Ecto neural progenitor cell (in vitro differentiated cells): ENCODE data around the gene BRD3.

Experiments used
- DNase-seq: peaks from one replicate; pipeline ENCODE4 v3.0.0-alpha.2; 2018; ENCODE audit warnings: low spot score

Gene BRD3

DNA sequence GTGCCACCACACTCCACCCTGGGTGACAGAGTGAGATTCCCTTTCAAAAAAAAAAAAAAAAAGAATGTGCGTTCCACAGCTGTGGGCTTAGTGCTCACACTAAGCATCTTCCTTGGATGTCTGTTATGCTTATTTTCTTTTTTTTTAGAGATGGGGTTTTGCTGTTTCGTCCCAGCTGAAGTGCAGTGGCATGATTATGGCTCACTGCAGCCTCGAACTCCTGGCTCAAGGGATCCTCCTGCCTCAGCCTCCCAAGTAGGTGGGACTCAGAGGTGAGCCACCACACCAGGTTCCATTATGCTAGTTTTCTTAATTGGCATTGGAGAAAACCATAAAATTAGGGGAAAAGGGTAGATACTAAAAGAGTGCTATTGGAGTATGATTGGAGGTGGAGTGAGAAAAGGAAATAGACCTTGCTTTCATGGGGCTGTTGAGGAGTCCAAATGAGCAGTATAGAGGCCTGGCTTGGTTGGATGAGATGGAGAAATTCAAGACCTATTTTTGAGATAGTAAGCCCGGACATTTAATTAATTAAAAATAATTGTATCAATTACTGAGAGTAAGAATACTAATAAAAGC lies 43.5 kb downstream of the BRD3 start:
- no peak for DNase-seq

DNA sequence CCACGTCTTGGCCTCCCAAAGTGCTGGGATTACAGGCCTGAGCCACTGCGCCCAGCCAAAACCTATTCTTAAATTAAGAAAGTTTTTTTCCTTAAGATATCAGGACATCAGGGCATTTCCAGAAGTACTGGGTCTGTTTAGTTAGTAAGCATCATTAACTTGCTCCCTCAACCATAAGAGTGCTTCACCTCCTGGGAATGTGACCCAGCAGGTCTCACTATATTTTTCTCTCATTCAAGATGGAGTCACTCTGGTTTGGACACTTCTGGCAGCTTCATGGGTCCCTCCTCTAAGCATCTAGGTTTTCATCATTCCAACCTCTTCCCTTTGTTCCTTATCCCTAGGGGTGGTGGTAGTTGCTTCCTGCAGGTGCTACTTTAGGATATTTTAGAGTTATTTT lies 52.9 kb downstream of the BRD3 start:
- no peak for DNase-seq

DNA sequence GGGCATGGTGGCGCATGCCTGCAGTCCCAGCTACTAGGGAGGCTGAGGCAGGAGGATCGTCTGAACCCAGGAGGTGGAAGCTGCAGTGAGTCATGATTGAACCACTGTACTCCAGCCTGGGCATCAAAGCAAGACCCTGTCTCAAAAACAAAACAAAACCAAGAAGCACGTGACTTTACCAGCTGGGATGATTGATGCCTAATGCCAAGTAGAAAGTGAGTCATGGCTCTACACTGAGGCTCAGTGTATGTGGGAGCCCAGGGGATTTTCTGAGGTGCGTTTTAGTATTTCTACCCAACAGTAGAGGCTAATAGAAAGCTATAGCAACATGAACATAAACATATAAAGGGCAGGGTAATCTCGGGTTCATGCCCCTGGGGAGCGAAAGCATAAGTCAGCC lies 56.4 kb downstream of the BRD3 start:
- DNase-seq: no peak

DNA sequence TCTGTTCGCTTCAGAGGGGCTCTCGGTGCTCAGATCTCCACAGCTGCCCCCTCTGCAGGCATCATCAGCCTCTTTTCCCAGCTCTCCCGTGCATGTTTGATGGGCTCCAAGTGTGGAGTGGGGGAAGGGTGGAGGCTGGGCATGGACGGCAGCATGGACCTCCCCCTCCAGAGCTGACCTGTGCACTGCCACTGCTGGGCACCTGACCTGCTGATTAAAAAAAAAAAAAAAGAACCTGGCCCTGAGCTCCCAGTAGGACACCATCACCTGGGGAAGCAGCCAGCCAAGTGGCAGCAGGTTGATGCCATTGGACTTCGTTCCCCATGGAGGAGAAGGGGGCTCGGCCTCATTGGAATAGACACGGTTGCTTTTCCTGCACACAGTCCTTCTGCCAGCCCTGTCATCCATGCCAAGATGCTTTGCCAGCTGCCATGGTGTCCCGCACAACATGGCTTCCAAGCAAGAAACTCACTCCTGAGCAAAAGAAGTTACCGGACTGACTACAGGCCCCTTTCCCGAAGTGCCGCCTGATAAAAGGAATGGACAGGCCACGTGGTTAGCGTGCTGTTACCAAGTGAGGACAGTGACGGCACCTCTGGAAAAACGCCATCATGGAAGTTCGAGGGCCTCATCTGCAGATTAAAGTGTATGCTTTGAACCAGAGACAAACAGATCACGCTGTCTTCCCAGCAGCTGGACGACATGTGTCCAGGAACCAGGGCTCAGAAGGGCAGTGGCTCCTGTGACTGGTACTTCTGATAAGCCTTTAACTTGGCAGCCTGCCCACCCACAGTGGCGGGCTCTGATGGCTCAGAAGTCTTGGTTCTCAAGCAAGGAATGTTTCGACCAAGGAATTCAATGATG lies 57.3 kb downstream of the BRD3 start:
- DNase-seq: no peak

DNA sequence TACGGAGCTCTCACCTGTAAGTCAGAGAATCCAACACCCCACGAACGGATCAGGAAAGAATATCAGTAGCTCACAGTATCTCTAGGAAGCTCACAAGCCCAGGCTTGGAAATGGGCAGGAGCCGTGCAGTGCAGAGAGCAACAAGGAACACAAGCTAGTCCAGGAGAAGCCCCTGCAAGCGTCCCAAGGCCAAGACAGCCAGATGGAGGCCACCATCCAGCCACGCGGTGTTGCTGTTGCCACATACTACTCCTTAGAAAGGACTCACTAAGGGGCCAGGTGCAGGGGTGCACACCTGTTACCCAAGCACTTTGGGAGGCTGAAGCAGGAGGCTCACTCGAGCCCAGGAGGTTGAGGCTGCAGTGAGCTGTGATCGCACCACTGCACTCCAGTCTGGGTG lies 60.3 kb downstream of the BRD3 start:
- DNase-seq: no peak

DNA sequence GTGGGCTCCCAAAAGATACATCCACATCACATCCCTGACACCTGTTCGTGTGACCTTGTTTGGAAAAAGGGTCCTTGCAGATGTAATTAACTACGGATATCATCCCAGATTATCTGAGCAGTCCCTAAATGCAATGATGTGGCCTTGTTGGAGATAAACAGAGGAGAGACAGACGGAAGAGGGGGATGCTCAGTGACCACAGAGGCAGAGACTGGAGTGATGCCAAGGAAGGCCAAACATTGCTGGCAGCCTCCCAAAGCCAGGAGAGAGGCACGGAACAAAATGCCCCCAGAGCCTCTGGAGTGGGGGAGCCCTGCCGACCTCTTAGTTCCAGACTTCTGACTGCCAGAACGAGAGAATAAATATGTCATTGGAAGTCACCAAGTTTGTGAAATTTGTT lies 60.7 kb downstream of the BRD3 start:
- DNase-seq: no peak

DNA sequence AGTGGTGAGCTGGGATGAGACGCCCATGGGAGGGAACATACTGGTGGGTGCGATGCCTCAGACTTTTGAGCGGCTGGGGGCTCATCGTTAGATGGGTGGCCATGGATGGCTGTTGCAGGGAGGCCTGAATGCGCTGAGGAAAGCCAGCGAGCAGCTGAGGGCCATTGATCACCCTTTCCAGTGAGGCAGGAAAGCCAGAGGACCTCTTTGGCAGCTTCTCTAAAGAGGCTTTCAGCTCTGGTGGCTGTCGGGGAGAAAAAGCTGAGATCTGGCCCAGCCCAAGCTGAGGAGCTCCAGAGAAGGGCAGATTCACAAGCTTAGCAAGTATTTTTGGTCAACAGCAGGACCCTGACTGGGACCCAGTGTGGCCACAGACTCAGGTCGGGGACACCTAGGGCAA lies 62.4 kb downstream of the BRD3 start:
- DNase-seq: no peak

DNA sequence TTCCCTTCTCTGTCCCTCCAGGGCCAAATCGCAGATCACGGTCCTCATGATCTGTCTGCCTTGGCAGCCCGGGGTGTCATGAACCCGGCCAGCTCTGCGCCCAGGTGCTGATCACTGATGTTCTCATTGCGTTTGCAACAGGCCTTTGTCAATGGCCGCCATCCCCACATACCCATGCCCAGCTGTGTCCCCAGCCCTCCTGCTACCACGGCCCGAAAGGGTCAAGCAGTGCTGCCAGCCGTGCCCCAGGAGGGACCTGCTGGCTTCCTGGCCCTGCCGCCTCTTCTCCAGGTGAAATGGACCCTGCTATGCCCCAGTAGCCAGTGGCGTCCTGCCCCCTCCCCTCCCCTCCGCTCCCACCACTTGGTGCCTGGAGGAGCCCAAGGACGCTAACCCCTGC lies 62.9 kb downstream of the BRD3 start:
- no peak for DNase-seq

DNA sequence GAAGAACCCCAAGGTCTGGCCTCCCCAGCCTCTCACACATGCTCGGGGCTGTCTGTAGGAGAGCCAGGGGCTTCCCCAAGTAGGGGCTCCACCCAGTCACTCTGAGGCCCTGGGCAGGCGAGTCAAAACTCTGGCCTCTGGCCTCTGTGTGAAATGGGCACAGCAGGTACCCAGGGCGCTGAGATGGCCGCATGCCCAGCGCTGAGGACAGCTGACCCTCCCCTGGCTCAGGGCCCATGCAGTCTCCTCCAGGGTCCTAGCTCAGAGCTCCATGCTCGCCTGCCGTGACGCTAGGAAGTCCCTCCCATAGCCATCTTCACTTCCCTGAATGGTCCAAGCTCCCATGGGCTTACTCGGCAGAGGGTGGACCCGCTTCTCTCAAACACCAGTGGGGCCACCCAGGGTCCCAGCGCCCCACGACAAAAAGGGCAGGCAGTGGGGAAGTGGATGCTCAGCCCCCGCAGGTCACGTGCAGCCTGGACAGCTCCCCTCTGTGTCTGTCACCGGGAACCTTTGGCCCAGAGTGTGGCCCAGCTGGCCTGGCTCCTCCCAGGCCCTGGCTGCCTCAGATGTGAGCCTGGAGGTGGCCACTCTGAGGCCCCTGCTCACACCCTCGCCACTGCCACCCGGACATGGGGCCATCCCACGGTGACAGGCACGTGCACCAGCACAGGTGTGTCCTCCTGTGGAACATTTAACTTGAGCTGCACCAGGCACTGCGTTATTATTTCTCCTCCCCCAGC lies 63.5 kb downstream of the BRD3 start:
- DNase-seq: no peak

DNA sequence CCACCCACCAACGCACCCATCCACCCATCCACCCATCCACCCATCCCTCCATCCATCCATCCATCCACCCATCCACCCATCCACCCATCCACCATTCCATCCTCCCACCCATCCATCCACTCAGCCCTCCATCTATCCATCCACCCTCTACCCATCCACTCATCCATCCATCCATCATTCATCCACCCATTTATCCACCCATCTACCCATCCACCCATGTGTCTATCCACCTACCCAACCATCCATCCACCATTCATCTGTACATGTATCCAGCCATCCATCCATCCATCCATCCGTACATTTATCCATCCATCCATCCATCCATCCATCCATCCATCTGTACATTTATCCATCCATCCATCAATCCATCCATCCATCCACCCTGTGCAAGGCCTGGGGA lies 64.6 kb downstream of the BRD3 start:
- no peak for DNase-seq

DNA sequence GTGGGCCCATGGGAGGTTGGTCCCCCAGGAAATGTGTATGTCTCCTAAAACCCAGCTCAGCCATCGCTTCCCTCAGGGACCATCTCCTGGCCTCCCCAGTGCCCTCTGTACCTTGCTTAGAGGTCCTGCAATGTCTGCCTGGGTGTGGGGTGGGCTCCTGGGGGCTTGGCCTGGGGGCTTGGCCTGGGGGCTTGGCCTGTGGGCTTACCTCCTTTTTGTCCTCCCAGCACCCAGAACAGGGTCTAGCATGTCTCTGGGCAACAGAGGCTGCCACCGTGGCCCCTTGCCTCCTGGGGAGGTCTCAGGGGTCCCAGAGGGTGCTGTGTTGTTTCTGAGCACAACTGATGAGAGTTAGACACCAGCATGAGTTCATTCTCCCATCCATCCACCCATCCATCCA lies 65.0 kb downstream of the BRD3 start:
- no peak for DNase-seq

DNA sequence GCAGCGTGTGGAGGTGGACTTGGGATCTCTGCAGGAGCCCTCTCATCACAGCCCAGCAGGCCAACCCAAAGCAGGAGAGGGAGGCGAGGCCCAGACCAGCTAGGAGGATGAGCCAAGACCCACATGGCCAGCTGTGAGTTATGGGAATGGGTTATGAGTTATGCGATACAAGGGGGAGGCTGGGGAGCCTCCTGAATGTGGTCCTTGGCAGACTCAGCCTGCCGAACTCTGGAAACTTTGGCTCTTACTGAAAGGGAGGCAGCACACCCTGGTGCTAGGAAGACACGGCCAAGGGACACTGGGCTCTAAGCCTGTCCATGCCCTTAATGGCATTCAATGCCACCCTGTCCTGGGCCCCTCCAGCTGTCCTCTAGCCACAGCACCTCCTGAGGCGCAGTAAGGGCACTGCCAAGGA lies 68.0 kb downstream of the BRD3 start:
- no peak for DNase-seq

DNA sequence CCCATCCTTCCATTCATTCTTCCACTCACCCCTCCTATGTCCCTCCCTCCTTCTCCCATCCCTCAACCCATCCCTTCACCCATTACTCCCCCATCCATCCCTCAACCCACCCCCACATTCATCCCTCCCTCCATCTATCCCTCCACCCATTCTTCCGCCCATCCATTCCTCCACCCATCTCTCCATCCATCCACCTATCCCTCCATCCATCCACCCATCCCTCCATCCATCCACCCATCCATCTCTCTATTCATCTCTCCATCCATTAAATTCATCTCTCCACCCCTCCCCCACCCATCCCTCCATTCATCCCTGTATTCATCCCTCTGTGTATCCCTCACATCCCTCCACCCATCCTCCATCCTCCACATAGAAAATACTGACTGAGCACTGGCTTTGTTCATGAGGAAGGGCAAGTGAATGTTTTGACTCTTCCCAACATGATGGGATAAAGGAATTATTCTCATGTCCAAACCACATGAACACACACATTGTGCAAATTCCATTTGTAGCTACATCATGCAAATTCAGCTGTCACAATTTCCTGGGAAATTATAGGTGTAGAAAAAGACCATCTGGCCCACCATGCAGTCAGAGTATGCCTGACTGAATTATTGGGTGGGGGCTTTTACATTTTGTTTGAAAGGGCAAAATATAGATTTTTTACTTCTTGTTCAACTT lies 68.8 kb downstream of the BRD3 start:
- no peak for DNase-seq

DNA sequence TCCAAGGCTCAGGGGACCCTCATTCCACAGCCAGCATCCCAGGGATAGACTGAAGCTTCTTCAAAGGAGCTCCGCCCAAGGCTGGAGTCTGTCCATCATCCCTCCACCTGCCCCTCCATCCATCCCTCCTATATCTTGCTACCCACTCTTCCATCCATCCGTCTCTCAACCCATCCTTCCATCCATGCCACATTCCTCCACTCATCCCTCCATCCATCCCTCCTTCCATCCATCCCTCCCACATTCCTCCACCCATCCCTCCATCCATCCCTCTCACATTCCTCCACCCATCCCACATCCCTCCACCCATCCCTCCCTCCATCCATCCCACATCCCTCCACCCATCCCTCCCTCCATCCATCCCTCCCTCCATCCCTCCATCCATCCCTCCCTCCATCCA lies 70.2 kb downstream of the BRD3 start:
- no peak for DNase-seq

DNA sequence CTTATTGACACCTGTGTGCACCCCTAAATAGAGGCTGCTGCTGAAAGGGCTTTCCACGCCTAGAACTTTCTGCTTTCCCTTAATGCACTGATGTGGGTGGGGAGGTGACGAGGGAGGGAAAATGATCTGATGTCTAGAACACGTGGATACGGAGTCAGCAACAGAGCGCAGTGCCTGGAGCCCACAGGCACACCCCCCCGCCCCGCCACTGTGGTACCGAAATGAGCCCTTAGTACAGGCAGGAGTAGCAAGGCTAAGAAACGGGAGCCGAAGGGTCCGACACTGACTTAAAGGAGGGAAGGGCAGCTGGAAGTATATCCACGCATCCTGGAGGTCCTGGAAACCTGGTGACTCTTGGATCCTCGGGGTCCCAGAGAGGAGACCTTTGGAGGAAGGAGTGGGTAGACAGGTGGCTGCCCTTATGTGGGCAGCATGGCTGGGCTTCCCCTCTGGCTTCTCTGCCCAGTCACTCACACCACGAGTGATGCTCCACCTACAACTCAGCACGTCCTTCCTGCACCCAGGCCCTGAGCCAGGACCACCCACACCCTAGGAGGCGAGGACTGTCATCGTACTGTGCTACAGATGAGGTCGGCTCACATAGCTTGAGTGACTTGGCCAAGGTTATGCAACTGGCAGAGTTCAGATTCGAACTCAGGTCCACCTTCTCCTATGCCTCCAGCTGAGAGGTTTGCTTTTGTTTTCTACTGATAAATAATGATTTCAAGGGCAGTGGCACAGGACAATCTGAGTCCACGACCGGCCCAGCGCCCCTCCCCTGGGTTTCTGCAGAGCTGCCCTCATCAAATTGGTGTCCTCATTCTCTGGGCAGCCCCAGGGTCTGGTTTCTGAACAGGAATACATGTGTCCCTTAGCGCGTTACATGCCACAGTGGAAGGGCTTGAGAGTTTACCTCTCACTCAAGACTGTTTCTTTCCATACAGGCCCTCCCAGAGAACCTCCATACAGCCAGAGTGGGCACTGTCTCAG lies 71.0 kb downstream of the BRD3 start:
- no peak for DNase-seq

DNA sequence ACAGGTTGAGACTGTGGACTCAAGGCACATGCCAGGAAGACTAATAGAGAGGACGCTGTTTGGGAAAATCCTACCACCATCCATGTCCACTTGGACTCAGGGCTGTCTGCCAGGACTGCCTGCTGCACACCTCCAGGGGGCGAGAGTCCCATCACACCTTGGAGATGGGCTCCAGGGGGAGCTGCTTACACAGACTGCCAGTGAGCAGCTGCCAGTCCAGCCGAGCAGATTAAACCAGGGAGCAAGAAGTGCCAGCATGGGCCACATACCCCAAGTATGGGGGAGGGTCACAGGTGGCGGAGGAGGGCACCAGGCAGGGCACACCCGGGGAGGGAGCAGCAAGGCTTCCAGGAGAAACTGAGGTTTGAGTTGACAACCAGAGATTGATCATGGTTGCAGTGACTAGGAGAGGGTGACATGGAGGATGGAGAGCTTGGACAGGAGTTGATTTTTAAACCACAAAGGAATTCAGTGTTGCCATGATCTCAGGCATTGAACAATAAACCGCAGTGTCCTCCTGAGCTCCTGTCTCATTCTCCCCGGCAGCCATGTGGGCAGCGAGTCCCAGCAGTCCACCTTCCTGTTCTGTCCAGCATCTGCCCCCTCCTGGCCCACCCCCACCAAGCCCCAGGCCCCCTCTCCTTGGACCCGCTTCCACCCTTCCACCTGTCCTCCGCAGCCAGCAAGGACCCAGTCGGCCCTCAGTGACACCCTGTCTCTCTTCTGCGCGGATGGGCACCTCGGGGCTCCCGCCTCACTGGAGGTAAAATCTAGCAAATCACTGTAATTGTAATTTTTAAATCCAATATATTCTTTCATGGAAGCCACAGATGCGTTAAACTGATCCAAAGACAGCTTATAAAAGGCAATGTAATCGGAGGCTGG lies 72.6 kb downstream of the BRD3 start:
- DNase-seq: no peak

DNA sequence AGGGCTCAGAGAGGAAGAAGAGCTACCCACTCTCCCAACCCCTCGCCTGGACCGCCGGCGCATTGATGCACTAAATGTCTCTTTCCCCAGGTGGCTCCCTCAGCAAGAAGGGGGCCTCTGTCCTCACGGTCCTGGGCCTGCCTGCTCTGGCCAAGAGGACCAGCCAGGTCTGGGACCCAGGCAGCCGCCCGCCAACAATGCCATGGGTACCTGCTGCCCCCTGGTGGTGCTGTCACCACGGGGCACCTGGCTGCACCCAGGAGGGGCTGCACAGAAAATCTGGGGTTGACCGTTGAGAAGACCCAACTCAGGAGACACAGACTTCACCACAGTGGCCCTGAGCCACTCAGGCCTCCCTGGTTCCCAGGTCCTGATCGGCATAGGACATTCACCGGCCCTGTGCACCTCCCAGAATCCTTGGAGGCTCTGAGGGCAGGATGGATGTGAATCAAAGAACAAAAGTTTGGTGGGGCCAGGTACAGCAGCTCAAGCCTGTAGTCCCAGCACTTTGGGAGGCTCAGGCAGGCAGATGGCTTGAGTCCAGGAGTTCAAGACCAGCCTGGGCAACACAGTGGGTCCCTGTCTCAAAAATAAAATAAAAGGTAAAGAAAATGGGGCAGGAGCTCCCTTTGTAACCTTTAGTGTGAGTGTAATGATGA lies 73.3 kb downstream of the BRD3 start:
- DNase-seq: peak; percentile 93

DNA sequence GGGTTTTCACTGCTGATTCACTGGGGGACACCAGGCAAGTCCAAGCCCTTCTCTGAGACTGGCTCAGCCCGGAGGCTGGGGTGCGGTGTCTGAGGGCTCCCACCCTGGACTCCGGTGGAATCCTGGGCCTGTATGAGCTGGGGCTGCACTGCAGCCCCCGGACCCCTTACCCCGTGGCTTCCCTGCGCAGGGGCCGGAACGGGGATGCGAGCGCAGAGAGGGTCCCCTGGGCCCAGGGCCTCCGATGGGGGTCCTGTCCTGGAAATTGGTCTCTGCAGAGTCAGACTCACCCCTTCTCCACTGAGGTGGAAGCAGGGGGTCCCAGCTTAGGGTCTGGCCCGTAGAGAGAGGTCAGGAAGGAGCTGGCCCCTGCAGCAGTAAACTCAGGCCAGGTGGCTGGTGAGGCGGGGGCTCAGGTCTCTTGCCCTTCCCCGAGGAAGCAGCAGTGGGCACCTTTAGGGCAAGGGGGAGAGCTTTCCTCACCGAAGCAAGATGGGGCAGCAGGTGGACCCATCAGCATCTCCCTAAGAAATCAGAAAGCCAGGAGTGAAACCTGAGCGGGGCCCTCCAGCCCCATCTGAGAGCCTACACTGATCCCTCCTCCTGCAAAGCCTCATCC lies 74.1 kb downstream of the BRD3 start:
- DNase-seq: no peak
